HCT116 (cell line): ENCODE results near the gene AGTRAP. TPM values are rescaled to one million over a fixed set of nuclear protein-coding genes. Genes with fewer than 3 reads are reported as not detected.

Experiments used
- ATAC-seq: fragments of 200-7000 bp; cut with Tn5 transposase; 2 replicates; pipeline ENCODE4 v1.9.1; 2020; ENCODE audit warnings: mild to moderate bottlenecking, moderate library complexity
- BruUV-seq: library from RNA; stranded (reverse); fragments of 400-500 nt; replicated peaks from 2 replicates; lab custom pipeline; 2021; lab: Mats Ljungman, UMichigan
- CTCF ChIA-PET: fragments of 300-600 bp; sonication (Branson Sonifier 250); formaldehyde crosslinking; loops from one replicate; lab custom pipeline; 2021; ENCODE audit warnings: antibody characterized with exemption; lab: Charles Lee
- POLR2A ChIA-PET: fragments of 300-600, 350-600 bp; sonication (Branson Sonifier 250); formaldehyde crosslinking; loops from one replicate; lab custom pipeline; 2021; ENCODE audit warnings: antibody characterized with exemption; lab: Charles Lee
- RAD21 ChIA-PET, 2 experiments: fragments of 300-600 bp; sonication (Branson Sonifier 250); formaldehyde crosslinking; loops; one replicate each; lab custom pipeline; 2023; ENCODE audit warnings: low total read pairs in 2 of 2; ENCODE audit not compliant: uncharacterized antibody in 2 of 2, unreplicated experiment in 2 of 2, low non-redundant PET in 1 of 2; lab: Charles Lee
- DNase-seq: peaks from one replicate; pipeline ENCODE4 v3.0.0-alpha.2; 2010; ENCODE audit warnings: low read depth, low spot score
- H2AFZ ChIP-seq: fragments of 200-600 bp; shearing (Covaris generic), sonication (generic); 2 replicates; pipeline ENCODE4 v1.6.1; 2017; ENCODE audit warnings: low read depth, mixed run types, mixed read lengths, antibody characterized with exemption, low read length; ENCODE audit not compliant: poor library complexity, severe bottlenecking
- H3K27ac ChIP-seq: 2 replicates; pipeline ENCODE4 v1.5.1; 2012; ENCODE audit warnings: low read depth, low read length
- H3K27me3 ChIP-seq: fragments of 200-600 bp; sonication (generic); 2 replicates; pipeline ENCODE4 v1.6.1; 2016; ENCODE audit warnings: mixed run types, low read length, mixed read lengths; ENCODE audit not compliant: insufficient read depth
- H3K36me3 ChIP-seq, 2 experiments: fragments of 200-500 bp in 1 of 2; fragments of 200-600 bp in 1 of 2; sonication (Bioruptor generic) in 1 of 2; sonication (generic) in 1 of 2; 2 replicates each; pipeline versions ENCODE4 v1.5.1 to v1.6.1; 2014 to 2016; ENCODE audit warnings: low read length in 2 of 2, inconsistent platforms in 1 of 2, mixed read lengths in 1 of 2, mixed run types in 1 of 2; ENCODE audit not compliant: insufficient read depth in 2 of 2, control insufficient read depth in 1 of 2
- H3K4me1 ChIP-seq, 2 experiments: fragments of 200-600 bp in 1 of 2; sonication (generic) in 1 of 2; 2 replicates each; pipeline versions ENCODE4 v1.5.1 to v1.6.1; 2012 to 2017; ENCODE audit warnings: low read length in 2 of 2, inconsistent platforms in 1 of 2, mild to moderate bottlenecking in 1 of 2, mixed read lengths in 1 of 2, mixed run types in 1 of 2, moderate library complexity in 1 of 2; ENCODE audit not compliant: insufficient read depth in 2 of 2, control insufficient read depth in 1 of 2
- H3K4me2 ChIP-seq: fragments of 200-600 bp; sonication (generic); 2 replicates; pipeline ENCODE4 v1.6.1; 2017; ENCODE audit warnings: mixed run types, low read length, mixed read lengths
- H3K4me3 ChIP-seq, 2 experiments: fragments of 200-600 bp in 1 of 2; sonication (generic) in 1 of 2; replicated peaks in 1 of 2; 2 replicates each; pipeline ENCODE4 v1.5.1; 2011 to 2016; ENCODE audit warnings: low read length in 2 of 2, control low read depth in 1 of 2, low read depth in 1 of 2, mild to moderate bottlenecking in 1 of 2, mixed read lengths in 1 of 2, mixed run types in 1 of 2
- H3K79me2 ChIP-seq: fragments of 200-600 bp; sonication (generic); 2 replicates; pipeline ENCODE4 v1.6.1; 2017; ENCODE audit warnings: mild to moderate bottlenecking, mixed run types, low read length, moderate library complexity, mixed read lengths; ENCODE audit not compliant: insufficient read depth
- H3K9ac ChIP-seq: fragments of 200-600 bp; sonication (generic); 2 replicates; pipeline ENCODE4 v1.6.1; 2016; ENCODE audit warnings: low read length, mixed read lengths
- H3K9me2 ChIP-seq: fragments of 200-600 bp; sonication (generic), shearing (Covaris generic); 2 replicates; pipeline ENCODE4 v1.6.1; 2017; ENCODE audit warnings: mixed run types, mild to moderate bottlenecking, moderate library complexity; ENCODE audit not compliant: insufficient read depth
- H3K9me3 ChIP-seq, 2 experiments: fragments of 200-500 bp in 1 of 2; fragments of 200-600 bp in 1 of 2; sonication (Bioruptor generic) in 1 of 2; sonication (generic) in 1 of 2; 2 replicates each; pipeline ENCODE4 v1.6.1; 2014 to 2017; ENCODE audit warnings: low read length in 2 of 2, mixed read lengths in 2 of 2, inconsistent platforms in 1 of 2, low read depth in 1 of 2, mild to moderate bottlenecking in 1 of 2, mixed run types in 1 of 2, moderate library complexity in 1 of 2; ENCODE audit not compliant: control insufficient read depth in 1 of 2, insufficient read depth in 1 of 2
- H4K20me1 ChIP-seq: fragments of 200-600 bp; sonication (generic), shearing (Covaris generic); 2 replicates; pipeline ENCODE4 v1.6.1; 2017; ENCODE audit warnings: mixed run types, mild to moderate bottlenecking, moderate library complexity; ENCODE audit not compliant: insufficient read depth
- ATF3 ChIP-seq: IDR thresholded peaks from 2 replicates; pipeline ENCODE4 v1.6.1; 2012
- EGR1 ChIP-seq: IDR thresholded peaks from 2 replicates; pipeline ENCODE4 v1.6.1; 2012; ENCODE audit warnings: low read depth
- ELF1 ChIP-seq: IDR thresholded peaks from 2 replicates; pipeline ENCODE4 v1.6.1; 2012; ENCODE audit warnings: low read depth, borderline replicate concordance
- FOSL1 ChIP-seq: IDR thresholded peaks from 2 replicates; pipeline ENCODE4 v1.6.1; 2012; ENCODE audit warnings: low read depth
- JUND ChIP-seq: IDR thresholded peaks from 2 replicates; pipeline ENCODE4 v1.6.1; 2012
- POLR2AphosphoS5 ChIP-seq: IDR thresholded peaks from 2 replicates; pipeline ENCODE4 v1.6.1; 2011; ENCODE audit warnings: mild to moderate bottlenecking, low read depth, low read length, moderate library complexity
- RAD21 ChIP-seq: IDR thresholded peaks from 2 replicates; pipeline ENCODE4 v1.6.1; 2012; ENCODE audit warnings: low read depth, mild to moderate bottlenecking
- REST ChIP-seq: IDR thresholded peaks from 2 replicates; pipeline ENCODE4 v1.6.1; 2012; ENCODE audit warnings: low read depth
- TCF7L2 ChIP-seq: IDR thresholded peaks from 2 replicates; pipeline ENCODE4 v1.7.0; 2011; ENCODE audit warnings: borderline replicate concordance, inconsistent platforms; ENCODE audit not compliant: insufficient read depth, insufficient read length; ENCODE audit errors: extremely low read depth
- YY1 ChIP-seq: IDR thresholded peaks from 2 replicates; pipeline ENCODE4 v1.6.1; 2011; ENCODE audit warnings: low read length, low read depth, moderate library complexity, mild to moderate bottlenecking; ENCODE audit not compliant: insufficient replicate concordance; ENCODE audit errors: extremely low read depth
- ZFX ChIP-seq: fragments of 450-650 bp; IDR thresholded peaks from 2 replicates; pipeline ENCODE4 v1.6.1; 2017
- ZNF274 ChIP-seq: fragments of 200-500 bp; sonication (Bioruptor generic); IDR thresholded peaks from 2 replicates; pipeline ENCODE4 v1.6.1; 2014; ENCODE audit warnings: mild to moderate bottlenecking, low read depth, low read length, inconsistent platforms
- intact Hi-C: fragments of 100-400 bp; cut with micrococcal nuclease; formaldehyde crosslinking; loops from 2 replicates; pipeline ENCODE4 v1.10.0; 2022
- total RNA-seq: library from RNA; stranded (reverse); gene quantifications from one replicate; pipeline ENCODE4 v1.2.1, GENCODE V29; 2021; ENCODE audit not compliant: unreplicated experiment

The AGTRAP gene
- total RNA-seq, 1 experiment from 2014 or later: 49.0 TPM

- Histone ChIP-seq H3K36me3 (no peaks in the 10 kb centered on the region), H3K4me3 (no peak overlapping the region), H3K27me3 (no peaks in the 10 kb centered on the region), H2AFZ (no peak overlapping the region), H3K4me2 (no peak overlapping the region), H3K9ac (no peak overlapping the region), H3K9me3 (no peaks in the 10 kb centered on the region), H3K4me1 (peaks cover 0 to 4% of the 10 kb centered on the region in 2 experiments; a peak in 1 of 4 replicates), H3K79me2 (no peaks in the 10 kb centered on the region), H4K20me1 (no peaks in the 10 kb centered on the region), H3K9me2 (no peaks in the 10 kb centered on the region), H3K27ac (no peak overlapping the region)
- TF ChIP-seq RAD21 (no peak), JUND (no peak), TCF7L2 (no peak), FOSL1 (no peak), ELF1 (no peak)
- ChIA-PET CTCF (no interaction called here), RAD21 (no interaction called here), POLR2A (no interaction called here)
- BruUV-seq: no TSS peak
- no peak for DNase-seq
- intact Hi-C loops: no loop called here
- ATAC-seq: peak; percentile 33; the same call in 1 of the 2 replicates
Measured at GRCh38 chr1:11768821-11769220, 32.9 kb downstream of the AGTRAP start.

- H3K36me3 ChIP-seq: no peaks in the 10 kb centered on the region
- intact Hi-C loops: no loop called here
- ChIA-PET CTCF (no interaction called here), POLR2A (no interaction called here), RAD21 (no interaction called here)
- no peak overlapping the region for H3K4me2 ChIP-seq
- H3K4me3 ChIP-seq: no peak overlapping the region
- H3K27me3 ChIP-seq: no peaks in the 10 kb centered on the region
- no peak for ATAC-seq
- H2AFZ ChIP-seq: no peak overlapping the region
- no peaks in the 10 kb centered on the region for H3K9me2 ChIP-seq
- TF ChIP-seq POLR2AphosphoS5 (no peak), REST (no peak), ATF3 (no peak), ZNF274 (no peak), EGR1 (no peak), YY1 (no peak), ZFX (no peak)
- H4K20me1 ChIP-seq: no peaks in the 10 kb centered on the region
- DNase-seq: no peak
- H3K4me1 ChIP-seq: peaks cover 0 to 4% of the 10 kb centered on the region in 2 experiments; a peak in 1 of 4 replicates
- no peak overlapping the region for H3K9ac ChIP-seq
- no peaks in the 10 kb centered on the region for H3K79me2 ChIP-seq
- H3K27ac ChIP-seq: no peak overlapping the region
- no peaks in the 10 kb centered on the region for H3K9me3 ChIP-seq
- no TSS peak for BruUV-seq
Measured at GRCh38 chr1:11769274-11769673, 33.3 kb downstream of the AGTRAP start.
